Astrocyte of the spinal cord (primary cell): ENCODE results near the gene TBKBP1.
A peak's percentile ranks its signal among the peaks of the same experiment; 100 is the strongest.

Source experiments
- DNase-seq: peaks from one replicate; pipeline ENCODE4 v3.0.0; 2011; ENCODE audit warnings: low read depth, low spot score
- H3K4me3 ChIP-seq: 2 replicates; pipeline ENCODE4 v1.5.1; 2011; ENCODE audit warnings: low read depth, mild to moderate bottlenecking, low read length, moderate library complexity
- in situ Hi-C: cut with HindIII; loops from 2 replicates; pipeline ENCODE4 v1.10.0; 2017; ENCODE audit warnings: low sequenced_read_pairs
- TF ChIP-seq, protein P1 (sequence below): IDR thresholded peaks from 2 replicates; pipeline ENCODE4 v1.5.1; 2012; ENCODE audit warnings: low read depth, mild to moderate bottlenecking, low read length, inconsistent platforms

The TBKBP1 gene

GRCh38 chr17:47718634-47719405 lies 24.9 kb downstream of the TBKBP1 start:
- in situ Hi-C loops, result no loop called here
- DNase-seq, result no peak
- TF ChIP-seq, protein P1, sequence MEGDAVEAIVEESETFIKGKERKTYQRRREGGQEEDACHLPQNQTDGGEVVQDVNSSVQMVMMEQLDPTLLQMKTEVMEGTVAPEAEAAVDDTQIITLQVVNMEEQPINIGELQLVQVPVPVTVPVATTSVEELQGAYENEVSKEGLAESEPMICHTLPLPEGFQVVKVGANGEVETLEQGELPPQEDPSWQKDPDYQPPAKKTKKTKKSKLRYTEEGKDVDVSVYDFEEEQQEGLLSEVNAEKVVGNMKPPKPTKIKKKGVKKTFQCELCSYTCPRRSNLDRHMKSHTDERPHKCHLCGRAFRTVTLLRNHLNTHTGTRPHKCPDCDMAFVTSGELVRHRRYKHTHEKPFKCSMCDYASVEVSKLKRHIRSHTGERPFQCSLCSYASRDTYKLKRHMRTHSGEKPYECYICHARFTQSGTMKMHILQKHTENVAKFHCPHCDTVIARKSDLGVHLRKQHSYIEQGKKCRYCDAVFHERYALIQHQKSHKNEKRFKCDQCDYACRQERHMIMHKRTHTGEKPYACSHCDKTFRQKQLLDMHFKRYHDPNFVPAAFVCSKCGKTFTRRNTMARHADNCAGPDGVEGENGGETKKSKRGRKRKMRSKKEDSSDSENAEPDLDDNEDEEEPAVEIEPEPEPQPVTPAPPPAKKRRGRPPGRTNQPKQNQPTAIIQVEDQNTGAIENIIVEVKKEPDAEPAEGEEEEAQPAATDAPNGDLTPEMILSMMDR, result no peak
- H3K4me3 ChIP-seq, result no peak overlapping the region

- no peak overlapping the region for H3K4me3 ChIP-seq
- in situ Hi-C loops, result no loop called here
- TF ChIP-seq, protein P1, result no peak
- peak; percentile 71 for DNase-seq
These were observed 25.6 kb downstream of the TBKBP1 start for GRCh38 chr17:47719411-47720152.

DNA sequence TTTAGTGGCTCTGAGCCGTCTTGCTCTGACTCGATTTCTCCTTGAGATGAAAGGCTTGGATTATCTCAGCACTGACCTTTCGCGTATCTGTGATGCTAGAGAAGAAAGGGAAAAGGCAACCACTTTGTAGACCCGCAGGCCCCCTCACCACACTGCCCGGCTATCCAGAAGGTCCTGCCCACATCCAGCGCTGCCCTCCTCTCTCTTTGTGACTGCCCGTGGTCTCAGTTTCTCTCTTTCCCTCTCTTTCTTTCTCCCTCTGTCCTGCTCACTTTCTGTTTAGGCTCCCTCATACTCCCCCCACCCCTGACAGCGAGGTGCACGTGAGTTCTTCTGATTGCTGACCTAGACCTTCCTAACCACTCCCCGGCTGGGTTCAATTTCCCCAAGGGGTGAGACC lies 26.2 kb downstream of the TBKBP1 start:
- TF ChIP-seq, protein P1, result no peak
- no peak for DNase-seq
- no peak overlapping the region for H3K4me3 ChIP-seq
- in situ Hi-C loops, result no loop called here

DNA sequence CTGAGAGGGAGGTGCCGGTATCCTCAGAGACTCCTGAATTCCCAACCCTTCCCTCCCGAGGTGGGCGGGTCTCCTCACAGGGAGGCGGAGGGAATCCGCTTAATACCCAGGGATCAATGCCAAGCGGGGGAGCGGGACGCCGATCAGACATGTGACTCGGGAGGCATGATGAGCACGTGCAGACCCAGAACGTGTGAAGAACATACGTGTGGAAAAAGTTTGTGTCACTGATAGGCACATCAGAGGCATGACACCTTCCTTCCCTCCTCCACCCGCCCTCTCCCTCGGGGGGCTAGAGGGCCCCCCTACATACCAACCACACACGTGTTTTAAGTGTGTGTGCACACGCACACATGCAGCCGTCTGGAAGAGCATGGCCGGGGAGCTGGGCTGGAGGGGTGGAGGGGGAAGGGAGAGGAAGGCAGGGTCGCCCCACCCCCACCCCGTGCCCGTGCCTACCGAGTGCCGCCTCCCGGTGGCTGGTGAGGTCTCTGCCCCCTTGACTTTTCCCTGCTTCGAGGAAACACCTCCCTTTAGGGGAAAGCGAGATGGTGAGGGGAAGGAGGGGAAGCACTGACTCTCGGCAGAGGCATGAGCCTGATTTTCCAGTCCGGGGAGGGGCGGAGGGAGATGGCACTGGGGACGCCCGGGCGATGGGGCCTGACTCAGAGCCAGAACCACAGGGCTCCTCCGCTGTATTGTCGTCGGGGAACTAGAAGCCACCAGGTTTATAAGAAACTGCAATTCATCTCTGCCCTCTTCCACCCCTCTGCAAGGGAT lies 27.0 kb downstream of the TBKBP1 start:
- no peak for DNase-seq
- TF ChIP-seq, protein P1, result no peak
- no peak overlapping the region for H3K4me3 ChIP-seq
- in situ Hi-C loops, result no loop called here

DNA sequence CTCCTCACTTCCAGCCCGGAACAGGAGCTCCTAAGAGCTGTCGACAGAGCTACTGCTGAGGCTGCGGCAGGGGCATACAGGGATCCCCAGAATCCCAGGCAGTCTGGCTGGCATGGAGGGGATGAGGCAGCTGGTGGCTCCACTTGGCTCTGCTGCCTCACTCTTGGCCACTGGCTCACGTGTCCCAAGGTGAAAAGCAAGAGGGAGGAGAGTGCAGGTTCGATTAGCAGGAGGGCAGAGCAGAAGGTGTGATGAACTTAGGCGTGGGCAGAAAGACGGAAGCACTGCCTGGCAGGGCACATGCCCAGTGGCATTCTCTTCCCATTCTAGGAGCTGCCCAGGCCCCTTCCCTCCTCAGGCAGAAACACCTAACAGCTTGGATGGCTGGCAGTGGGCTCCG lies 27.8 kb downstream of the TBKBP1 start:
- TF ChIP-seq, protein P1, result no peak
- no peak for DNase-seq
- in situ Hi-C loops, result no loop called here
- H3K4me3 ChIP-seq, result no peak overlapping the region

DNA sequence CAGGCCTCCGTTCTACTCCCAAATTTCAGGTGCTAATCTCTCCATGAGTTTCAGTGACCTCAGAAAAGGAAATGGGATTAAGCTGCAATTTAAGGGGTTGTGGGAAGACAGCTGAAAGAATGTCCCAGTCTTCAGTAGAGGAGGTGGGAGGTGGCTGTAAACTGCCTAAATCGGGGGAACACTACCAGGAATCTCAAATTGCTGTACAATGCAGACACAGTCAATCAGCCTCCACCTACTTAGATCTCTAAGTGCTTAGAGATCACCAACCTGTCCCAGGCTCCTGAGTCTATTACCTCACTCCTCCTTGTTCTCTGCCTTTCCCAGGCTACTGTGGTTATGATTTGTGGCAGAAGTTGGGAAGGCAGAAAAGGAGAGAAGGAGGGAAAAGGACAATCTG lies 30.7 kb downstream of the TBKBP1 start:
- DNase-seq, result no peak
- no peak overlapping the region for H3K4me3 ChIP-seq
- in situ Hi-C loops, result no loop called here
- TF ChIP-seq, protein P1, result no peak
